ENCODE measurements around the gene NSRP1. TPM values are rescaled to one million over a fixed set of nuclear protein-coding genes. Genes with fewer than 3 reads are reported as not detected.
A peak's percentile ranks its signal among the peaks of the same experiment; 100 is the strongest.

Gene NSRP1
- total RNA-seq, 2 experiments from 2014 or later, result 26.1 to 29.7 TPM

DNA sequence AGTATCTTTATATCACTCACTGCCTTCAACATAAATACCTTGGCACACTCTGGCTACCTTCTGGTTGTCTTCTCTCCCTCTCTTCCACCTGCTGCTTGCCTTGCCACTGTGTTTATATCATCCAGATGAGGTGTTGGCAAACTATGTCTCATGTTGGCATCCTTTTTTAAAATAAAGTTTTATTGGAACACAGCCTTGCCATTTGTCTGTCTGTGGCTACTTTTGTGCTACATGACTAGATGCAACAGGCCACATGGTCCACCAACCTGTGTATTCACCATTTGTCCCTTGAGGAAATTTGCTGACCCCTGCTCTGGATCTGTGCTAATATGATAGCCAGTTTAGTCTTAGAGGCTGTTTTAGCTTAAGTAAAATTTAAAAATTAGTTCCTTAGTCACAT, 36.8 kb downstream of the NSRP1 start:
- Mint-ChIP-seq H3K36me3 (peaks cover 31% of the 10 kb centered on the region), H3K4me1 (peaks cover 18% of the 10 kb centered on the region), H3K27me3 (no peaks in the 10 kb centered on the region), H3K4me3 (no peak overlapping the region), H3K9me3 (peaks cover 3% of the 10 kb centered on the region), H3K27ac (no peak overlapping the region)
- DNase-seq, result no peak

DNA sequence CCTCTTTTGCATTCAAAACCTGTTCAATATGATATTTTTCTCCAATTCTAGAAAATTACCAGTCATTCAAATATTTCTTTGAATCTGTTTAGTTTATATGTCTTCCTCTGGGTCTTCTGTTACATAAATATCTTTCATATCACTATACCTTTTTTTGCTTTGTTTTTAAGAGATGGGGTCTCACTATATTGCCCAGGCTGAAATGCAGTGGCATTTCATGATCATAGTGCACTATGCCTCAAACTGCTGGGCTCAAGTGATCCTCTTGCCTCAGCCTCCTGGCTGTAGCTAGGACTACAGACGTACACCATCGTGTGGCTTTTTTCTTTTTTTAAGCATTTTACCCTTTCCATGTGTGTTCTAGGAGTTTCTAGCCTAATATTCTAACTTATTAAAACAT, 38.8 kb downstream of the NSRP1 start:
- H3K27me3 Mint-ChIP-seq, result no peaks in the 10 kb centered on the region
- H3K4me1 Mint-ChIP-seq, result peaks cover 23% of the 10 kb centered on the region
- H3K36me3 Mint-ChIP-seq, result peaks cover 50% of the 10 kb centered on the region
- DNase-seq, result no peak
- H3K27ac Mint-ChIP-seq, result no peak overlapping the region
- no peak overlapping the region for H3K4me3 Mint-ChIP-seq
- H3K9me3 Mint-ChIP-seq, result peaks cover 15% of the 10 kb centered on the region

DNA sequence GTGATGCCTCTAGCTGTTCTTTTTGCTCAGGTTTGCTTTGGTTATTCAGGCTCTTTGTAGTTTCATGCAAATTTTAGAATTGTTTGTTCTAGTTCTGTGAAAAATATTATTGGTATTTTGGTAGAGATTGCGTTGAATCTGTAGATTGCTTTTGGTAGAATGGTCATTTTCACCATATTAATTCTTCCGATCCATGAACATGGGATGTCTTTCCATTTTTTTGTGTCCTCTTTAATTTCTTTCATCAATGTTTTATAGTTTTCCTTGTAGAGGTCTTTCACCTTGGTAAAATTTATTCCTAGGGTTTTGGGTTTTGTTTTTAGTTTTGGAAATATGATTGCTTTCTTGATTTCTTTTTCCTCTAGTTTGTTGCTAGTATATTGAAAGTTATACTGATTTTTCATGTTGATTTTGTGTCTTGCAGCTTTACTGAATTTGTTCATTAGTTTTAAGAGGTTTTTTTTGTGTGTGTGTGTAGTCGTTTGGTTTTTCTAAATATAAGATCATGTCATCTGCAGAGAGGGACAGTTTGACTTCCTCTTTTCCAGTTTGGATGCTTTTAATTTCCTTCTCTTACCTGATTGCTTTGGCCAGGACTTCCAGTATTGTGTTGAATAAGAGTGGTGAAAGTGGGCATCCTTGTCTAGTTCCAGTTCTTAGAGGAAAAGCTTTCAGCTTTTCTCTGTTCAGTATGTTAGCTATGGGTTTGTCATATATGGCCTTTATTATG, 42.4 kb downstream of the NSRP1 start:
- Mint-ChIP-seq H3K36me3 (peaks cover 56% of the 10 kb centered on the region), H3K27me3 (no peaks in the 10 kb centered on the region), H3K27ac (no peak overlapping the region), H3K4me3 (no peak overlapping the region), H3K9me3 (peaks cover 15% of the 10 kb centered on the region), H3K4me1 (peaks cover 24% of the 10 kb centered on the region)
- no peak for DNase-seq

- Mint-ChIP-seq H3K27me3 (no peaks in the 10 kb centered on the region), H3K27ac (no peak overlapping the region), H3K36me3 (peaks cover 56% of the 10 kb centered on the region), H3K9me3 (peaks cover 15% of the 10 kb centered on the region), H3K4me3 (no peak overlapping the region), H3K4me1 (peaks cover 24% of the 10 kb centered on the region)
- DNase-seq, result no peak
These were observed 44.0 kb downstream of the NSRP1 start for GRCh38 chr17:30160419-30161172.

- Mint-ChIP-seq H3K27me3 (no peaks in the 10 kb centered on the region), H3K9me3 (peaks cover 15% of the 10 kb centered on the region), H3K4me3 (no peak overlapping the region), H3K4me1 (peaks cover 25% of the 10 kb centered on the region), H3K27ac (no peak overlapping the region), H3K36me3 (peaks cover 50% of the 10 kb centered on the region)
- DNase-seq, result no peak
These were observed 45.0 kb downstream of the NSRP1 start for GRCh38 chr17:30161601-30162000.

- Mint-ChIP-seq H3K4me3 (no peak overlapping the region), H3K27me3 (no peaks in the 10 kb centered on the region), H3K4me1 (peaks cover 11% of the 10 kb centered on the region), H3K27ac (no peak overlapping the region), H3K36me3 (peaks cover 28% of the 10 kb centered on the region), H3K9me3 (peaks cover 4% of the 10 kb centered on the region)
- no peak for DNase-seq
These were observed 47.9 kb downstream of the NSRP1 start for GRCh38 chr17:30164531-30164930.

DNA sequence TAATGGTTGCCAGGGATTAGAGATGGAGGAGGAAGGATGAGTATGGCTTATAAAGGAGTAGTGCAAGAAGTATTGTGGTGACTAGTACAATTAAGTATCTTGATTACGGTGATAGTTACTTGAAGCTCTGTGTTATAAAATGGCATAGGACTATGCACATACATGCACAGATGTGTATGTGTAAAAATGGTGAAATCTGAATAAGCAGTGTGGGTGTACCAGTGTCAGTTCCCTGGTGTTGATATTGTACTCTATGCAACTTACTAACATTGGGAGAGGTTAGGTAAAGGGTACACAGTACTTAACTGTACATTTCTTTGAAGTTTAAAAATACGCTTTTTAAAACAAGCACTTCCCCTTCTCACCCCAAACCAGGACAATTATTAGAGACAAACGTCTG, 48.5 kb downstream of the NSRP1 start:
- Mint-ChIP-seq H3K27me3 (no peaks in the 10 kb centered on the region), H3K4me1 (peaks cover 11% of the 10 kb centered on the region), H3K4me3 (no peak overlapping the region)

GRCh38 chr17:30165960-30166359, 49.3 kb downstream of the NSRP1 start:
- no peak overlapping the region for H3K27ac Mint-ChIP-seq
- peaks cover 14% of the 10 kb centered on the region for H3K4me1 Mint-ChIP-seq
- H3K27me3 Mint-ChIP-seq, result no peaks in the 10 kb centered on the region

More for the DNA sequence above, 48.5 kb downstream of the NSRP1 start:
- no peaks in the 10 kb centered on the region for H3K9me3 Mint-ChIP-seq
- no peak for DNase-seq
- no peak overlapping the region for H3K27ac Mint-ChIP-seq
- H3K36me3 Mint-ChIP-seq, result peaks cover 22% of the 10 kb centered on the region

GRCh38 chr17:30170415-30170987, 53.9 kb downstream of the NSRP1 start:
- DNase-seq, result no peak
- Mint-ChIP-seq H3K9me3 (no peaks in the 10 kb centered on the region), H3K4me1 (peaks cover 35% of the 10 kb centered on the region), H3K36me3 (peaks cover 16% of the 10 kb centered on the region), H3K27me3 (no peaks in the 10 kb centered on the region), H3K27ac (no peak overlapping the region), H3K4me3 (no peak overlapping the region)

More at GRCh38 chr17:30165960-30166359, 49.3 kb downstream of the NSRP1 start:
- no peak for DNase-seq
- Mint-ChIP-seq H3K9me3 (no peaks in the 10 kb centered on the region), H3K4me3 (no peak overlapping the region), H3K36me3 (peaks cover 17% of the 10 kb centered on the region)

DNA sequence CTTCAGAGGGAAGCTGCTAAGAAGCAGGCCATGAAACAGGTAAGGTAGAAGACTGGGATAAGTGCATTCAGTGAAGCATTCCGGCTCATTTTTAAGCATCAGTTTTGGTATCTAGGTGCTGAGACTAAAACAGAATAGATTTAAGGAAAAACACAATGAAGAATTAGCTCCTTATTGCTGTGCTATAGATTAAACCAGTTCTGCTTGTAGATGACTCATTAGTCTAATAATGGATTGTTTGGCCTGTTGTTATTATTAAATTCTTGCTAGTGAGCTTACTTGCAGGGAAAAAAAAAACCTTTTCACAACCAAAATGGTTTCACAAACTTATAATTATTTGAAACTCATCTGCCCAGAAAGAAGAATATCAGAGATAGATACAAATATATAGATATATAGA, 55.9 kb downstream of the NSRP1 start:
- Mint-ChIP-seq H3K36me3 (peaks cover 22% of the 10 kb centered on the region), H3K9me3 (no peaks in the 10 kb centered on the region), H3K4me1 (peaks cover 32% of the 10 kb centered on the region), H3K4me3 (no peak overlapping the region), H3K27ac (no peak overlapping the region), H3K27me3 (no peaks in the 10 kb centered on the region)
- DNase-seq, result no peak

DNA sequence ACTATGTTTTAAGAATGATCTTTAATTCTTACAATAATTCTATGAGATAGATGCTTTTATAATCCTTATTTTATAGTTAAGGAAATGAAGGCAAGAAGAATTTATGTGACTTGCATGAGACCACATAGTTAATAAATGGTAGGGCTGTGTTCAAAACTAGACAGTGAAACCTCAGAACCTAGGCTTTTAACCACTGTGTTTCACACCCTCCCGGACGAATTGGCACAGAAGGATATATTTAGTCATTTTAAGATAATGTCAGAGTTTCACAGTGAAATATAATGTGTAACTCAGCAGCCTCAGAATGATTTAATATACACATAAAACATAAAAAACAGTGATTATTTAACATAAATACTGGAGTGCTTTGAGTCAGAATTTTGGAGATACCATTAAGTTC, 57.0 kb downstream of the NSRP1 start:
- no peak overlapping the region for H3K27ac Mint-ChIP-seq
- H3K9me3 Mint-ChIP-seq, result no peaks in the 10 kb centered on the region
- DNase-seq, result peak; percentile 24

GRCh38 chr17:30174556-30174955, 57.9 kb downstream of the NSRP1 start:
- no peak overlapping the region for H3K4me3 Mint-ChIP-seq
- DNase-seq, result no peak
- H3K4me1 Mint-ChIP-seq, result peaks cover 29% of the 10 kb centered on the region
- H3K9me3 Mint-ChIP-seq, result no peaks in the 10 kb centered on the region
- no peaks in the 10 kb centered on the region for H3K27me3 Mint-ChIP-seq
- H3K36me3 Mint-ChIP-seq, result peaks cover 25% of the 10 kb centered on the region
- H3K27ac Mint-ChIP-seq, result no peak overlapping the region

More for the DNA sequence above, 57.0 kb downstream of the NSRP1 start:
- no peaks in the 10 kb centered on the region for H3K27me3 Mint-ChIP-seq
- H3K36me3 Mint-ChIP-seq, result peaks cover 22% of the 10 kb centered on the region
- H3K4me1 Mint-ChIP-seq, result peaks cover 32% of the 10 kb centered on the region
- no peak overlapping the region for H3K4me3 Mint-ChIP-seq

GRCh38 chr17:30176855-30177254, 60.2 kb downstream of the NSRP1 start:
- DNase-seq, result no peak
- no peak overlapping the region for H3K27ac Mint-ChIP-seq
- H3K27me3 Mint-ChIP-seq, result no peaks in the 10 kb centered on the region
- no peak overlapping the region for H3K4me3 Mint-ChIP-seq
- H3K36me3 Mint-ChIP-seq, result peaks cover 26% of the 10 kb centered on the region
- peaks cover 19% of the 10 kb centered on the region for H3K4me1 Mint-ChIP-seq
- H3K9me3 Mint-ChIP-seq, result no peaks in the 10 kb centered on the region

DNA sequence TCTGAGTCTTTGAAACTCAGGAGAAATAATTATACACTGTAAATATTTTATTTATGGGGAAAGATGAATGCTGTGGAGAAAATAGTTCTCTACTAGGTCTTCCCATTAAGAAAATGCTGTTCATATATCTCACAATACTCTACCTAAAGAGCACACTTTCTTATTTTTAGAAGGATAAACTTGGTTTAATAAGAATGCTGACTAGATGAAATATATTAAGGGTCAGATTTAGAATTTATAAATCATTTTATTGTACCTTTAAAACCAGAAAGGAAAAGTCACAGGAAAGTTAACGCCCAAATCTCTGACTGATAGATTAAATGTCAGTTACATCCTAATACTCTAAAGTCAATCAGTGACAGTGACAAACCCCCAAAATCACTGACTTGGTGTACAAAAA, 70.1 kb downstream of the NSRP1 start:
- Mint-ChIP-seq H3K36me3 (peaks cover 22% of the 10 kb centered on the region), H3K4me1 (peaks cover 8% of the 10 kb centered on the region), H3K27me3 (no peaks in the 10 kb centered on the region), H3K4me3 (no peak overlapping the region), H3K9me3 (no peaks in the 10 kb centered on the region), H3K27ac (no peak overlapping the region)
- DNase-seq, result no peak

- Mint-ChIP-seq H3K27ac (peak overlapping the region; percentile 23), H3K36me3 (peaks cover 22% of the 10 kb centered on the region), H3K4me1 (peaks cover 8% of the 10 kb centered on the region), H3K4me3 (no peak overlapping the region), H3K27me3 (no peaks in the 10 kb centered on the region), H3K9me3 (no peaks in the 10 kb centered on the region)
- no peak for DNase-seq
These were observed 71.0 kb downstream of the NSRP1 start for GRCh38 chr17:30187573-30187972.

Data from activated naive CD8-positive, alpha-beta T cell treated with anti-CD3 and anti-CD28 coated beads for 36 hours (primary cell).